ENCODE measurements around the gene EFCAB8.

The EFCAB8 gene

GRCh38 chr20:32984196-32984595 is 125.5 kb downstream of the EFCAB8 start:
- in situ Hi-C loops (cut with MboI; ENCODE audit: low sequenced_read_pairs), result no loop called here

GRCh38 chr20:32984631-32985354 is 126.1 kb downstream of the EFCAB8 start:
- in situ Hi-C loops (cut with MboI; ENCODE audit: low sequenced_read_pairs), result no loop called here

- in situ Hi-C loops (cut with MboI; ENCODE audit: low sequenced_read_pairs), result no loop called here
Measured at GRCh38 chr20:32985596-32985995, 126.9 kb downstream of the EFCAB8 start.

GRCh38 chr20:32986331-32986966 is 127.7 kb downstream of the EFCAB8 start:
- in situ Hi-C loops (cut with MboI; ENCODE audit: low sequenced_read_pairs), result no loop called here

- in situ Hi-C loops (cut with MboI; ENCODE audit: low sequenced_read_pairs), result no loop called here
Measured at GRCh38 chr20:32987044-32987825, 128.5 kb downstream of the EFCAB8 start.

GRCh38 chr20:32988008-32988407 is 129.3 kb downstream of the EFCAB8 start:
- in situ Hi-C loops (cut with MboI; ENCODE audit: low sequenced_read_pairs), result no loop called here

DNA sequence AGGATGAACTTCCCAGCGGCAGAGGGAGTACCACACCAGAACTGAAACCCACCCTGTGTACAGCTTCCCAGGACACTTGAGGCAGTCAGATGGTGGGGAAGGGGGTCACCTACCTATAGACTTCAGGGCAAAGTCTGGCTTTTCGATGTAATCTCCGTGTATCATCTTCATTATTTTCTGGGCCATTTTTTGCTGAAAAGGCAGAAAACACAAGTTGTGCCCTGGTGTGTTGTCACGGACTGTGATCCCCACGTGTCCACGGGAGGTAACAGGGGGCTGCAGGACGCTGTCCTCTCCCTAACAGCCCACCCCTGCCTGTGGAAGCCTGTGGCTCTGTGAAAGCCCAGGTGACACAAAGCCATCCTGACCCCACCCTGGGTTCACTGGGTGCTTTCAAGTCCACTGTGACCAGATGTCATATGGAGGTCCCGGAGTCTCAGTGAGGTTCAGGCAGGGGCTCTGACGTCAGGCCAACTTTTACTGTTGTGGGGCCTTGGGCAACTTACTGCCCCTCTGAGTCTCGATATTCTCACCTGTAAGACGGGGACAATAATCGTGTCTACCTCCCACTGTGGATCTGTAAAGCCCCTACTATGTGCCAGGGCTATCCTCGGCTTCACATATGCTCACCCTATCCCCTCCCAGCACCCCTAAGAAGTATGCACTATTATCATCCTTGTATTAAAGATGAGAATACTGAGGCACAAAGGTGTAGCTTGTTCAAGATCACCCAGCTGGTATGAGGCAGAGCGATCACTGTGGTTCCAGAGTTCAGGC is 131.0 kb downstream of the EFCAB8 start:
- in situ Hi-C loops (cut with MboI; ENCODE audit: low sequenced_read_pairs), result no loop called here

DNA sequence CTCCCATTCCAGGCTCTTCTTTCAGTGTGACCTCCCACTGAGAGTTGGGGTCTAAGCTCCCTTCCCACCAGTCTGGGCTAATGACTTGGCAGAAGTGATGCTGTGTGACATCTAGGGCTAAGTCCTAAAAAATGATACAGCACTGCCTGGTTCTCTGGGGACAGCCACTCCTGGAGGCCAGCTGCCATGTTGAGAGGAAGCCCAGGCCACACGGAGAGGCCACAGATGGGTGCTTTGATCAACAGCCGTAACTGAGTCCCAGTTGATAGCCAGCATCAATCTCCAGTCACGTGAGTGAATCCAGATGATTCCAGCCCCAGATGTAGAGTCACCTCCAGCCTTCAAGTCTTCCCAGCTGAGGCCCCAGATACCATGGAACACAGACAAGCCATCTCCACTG is 131.7 kb downstream of the EFCAB8 start:
- in situ Hi-C loops (cut with MboI; ENCODE audit: low sequenced_read_pairs), result no loop called here

DNA sequence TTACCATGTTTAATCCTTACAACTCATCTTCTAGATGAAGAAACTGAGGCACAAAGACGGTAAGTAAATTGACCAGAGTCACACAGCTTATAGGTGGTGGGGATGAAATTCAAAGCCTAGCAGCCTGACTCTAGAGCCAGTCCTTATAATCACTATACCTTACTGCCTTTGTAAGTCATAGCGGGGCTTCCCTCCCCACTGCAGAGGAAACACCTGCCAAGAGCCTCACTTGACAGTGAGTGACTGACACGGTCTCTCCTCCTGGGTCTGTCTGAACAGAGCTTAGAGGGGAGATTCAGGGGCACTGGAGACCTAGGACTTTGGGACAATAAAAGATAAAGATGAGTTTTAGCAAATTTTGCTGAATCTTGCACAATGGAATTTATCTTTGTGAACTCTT is 132.7 kb downstream of the EFCAB8 start:
- in situ Hi-C loops (cut with MboI; ENCODE audit: low sequenced_read_pairs), result no loop called here

DNA sequence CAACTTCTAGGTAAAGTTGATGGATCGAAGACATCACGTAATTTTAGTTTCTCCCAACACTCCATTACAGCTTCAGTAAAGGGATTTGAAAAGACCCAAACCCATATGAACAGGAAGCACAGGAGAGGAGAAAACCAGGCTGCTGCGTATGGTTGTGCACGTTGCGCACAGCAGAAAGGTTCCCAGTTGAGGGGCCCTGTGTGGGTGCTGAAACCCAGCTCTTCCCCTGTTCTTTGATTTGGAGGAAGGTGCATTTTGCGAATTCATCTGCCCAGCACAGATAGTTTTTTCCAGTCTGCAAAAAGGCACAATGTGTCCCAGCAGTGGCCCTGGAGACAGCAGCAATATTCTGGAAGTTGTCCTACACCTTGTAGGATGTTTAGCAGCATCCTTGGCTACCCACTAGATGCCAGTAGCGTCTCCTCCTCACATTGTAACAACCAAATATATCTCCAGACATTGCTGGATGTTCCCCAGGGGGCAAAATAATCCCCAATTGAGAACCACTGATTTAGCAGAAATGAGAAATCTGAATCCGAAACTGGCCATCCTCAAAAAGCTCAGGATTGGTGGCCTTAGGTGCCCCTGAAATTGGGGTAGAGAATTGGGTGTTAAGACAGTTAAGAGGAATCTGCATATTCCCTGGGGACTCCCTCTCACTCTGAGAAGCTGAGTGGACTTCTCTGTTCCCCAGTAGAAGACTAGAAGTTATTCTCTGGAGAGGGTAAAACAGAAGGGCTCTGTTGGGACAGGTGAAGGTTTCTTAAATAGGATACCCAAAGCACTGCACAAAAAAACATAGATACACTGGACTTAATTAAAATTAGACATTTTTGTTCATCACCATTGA is 133.3 kb downstream of the EFCAB8 start:
- in situ Hi-C loops (cut with MboI; ENCODE audit: low sequenced_read_pairs), result no loop called here

DNA sequence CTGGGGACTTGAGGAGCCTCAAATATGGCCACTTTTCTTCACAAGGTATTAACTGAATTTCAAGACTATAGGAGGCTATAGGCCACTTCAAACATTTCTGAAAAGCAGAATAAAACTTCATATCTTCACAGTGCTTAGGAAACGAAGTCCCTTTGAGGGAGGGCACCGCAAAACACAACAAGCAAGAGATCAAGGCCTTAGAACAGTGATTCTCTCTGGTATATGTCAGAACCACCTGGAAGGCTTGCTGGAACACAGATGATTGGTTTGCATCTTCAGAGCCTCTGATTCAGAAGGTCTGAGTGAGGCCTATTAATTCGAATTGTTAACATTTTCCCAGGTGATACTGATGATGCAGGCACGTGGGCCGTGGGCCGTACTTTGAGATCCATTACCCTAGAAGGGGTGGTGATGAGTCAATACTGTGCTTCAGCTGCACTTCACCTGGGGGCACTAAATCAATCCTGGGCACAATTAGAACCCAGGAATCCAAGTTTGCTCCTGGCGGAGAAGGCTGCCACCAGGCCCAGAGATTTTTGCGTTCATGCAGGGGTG is 134.8 kb downstream of the EFCAB8 start:
- in situ Hi-C loops (cut with MboI; ENCODE audit: low sequenced_read_pairs), result no loop called here

GRCh38 chr20:32995802-32996201 is 137.1 kb downstream of the EFCAB8 start:
- in situ Hi-C loops (cut with MboI; ENCODE audit: low sequenced_read_pairs), result no loop called here

GRCh38 chr20:32997431-32997830 is 138.7 kb downstream of the EFCAB8 start:
- in situ Hi-C loops (cut with MboI; ENCODE audit: low sequenced_read_pairs), result no loop called here

DNA sequence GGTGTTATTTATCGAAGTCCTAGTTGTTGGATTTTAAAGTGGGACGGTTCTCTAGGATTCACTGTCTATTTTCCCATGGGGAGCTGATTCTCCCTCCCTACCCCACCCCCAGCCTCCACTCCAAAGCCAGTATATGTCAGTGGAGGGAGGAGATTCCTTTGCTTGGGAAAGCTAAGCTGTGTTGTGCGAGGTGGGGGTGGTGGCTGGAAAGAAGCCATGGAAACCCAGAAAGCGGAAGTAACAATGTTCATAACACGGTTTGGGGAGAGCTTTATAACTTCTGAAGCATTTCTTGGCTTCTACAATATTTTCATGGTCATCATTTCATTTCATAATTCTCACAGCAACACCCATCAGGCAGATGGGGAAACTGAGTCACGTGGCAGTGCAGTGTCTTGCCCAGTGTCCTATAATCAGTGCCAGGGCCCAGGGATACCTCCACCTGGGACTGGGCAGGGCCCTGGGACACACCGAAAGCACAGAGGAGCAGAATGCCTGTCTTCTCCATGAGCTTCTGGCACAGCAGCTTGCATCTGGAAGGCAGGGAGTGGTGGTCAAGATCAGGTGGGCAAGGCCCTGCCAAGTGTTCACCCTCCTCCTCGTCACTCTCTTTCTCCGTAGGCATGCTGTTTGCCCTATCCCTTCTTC is 141.0 kb downstream of the EFCAB8 start:
- in situ Hi-C loops (cut with MboI; ENCODE audit: low sequenced_read_pairs), result loop anchor here (25.0 kb wide), 1 partner anchor 212 kb away; no protein-coding TSS in a partner anchor

GRCh38 chr20:33000802-33001466 is 142.2 kb downstream of the EFCAB8 start:
- in situ Hi-C loops (cut with MboI; ENCODE audit: low sequenced_read_pairs), result loop anchor here (25.0 kb wide), 1 partner anchor 214 kb away; no protein-coding TSS in a partner anchor

- in situ Hi-C loops (cut with MboI; ENCODE audit: low sequenced_read_pairs), result loop anchor here (25.0 kb wide), 1 partner anchor 215 kb away; no protein-coding TSS in a partner anchor
Measured at GRCh38 chr20:33002087-33002808, 143.5 kb downstream of the EFCAB8 start.

- in situ Hi-C loops (cut with MboI; ENCODE audit: low sequenced_read_pairs), result loop anchor here (25.0 kb wide), 1 partner anchor 217 kb away; no protein-coding TSS in a partner anchor
Measured at GRCh38 chr20:33004141-33004751, 145.5 kb downstream of the EFCAB8 start, which contains the start of gene SUN5. TSS of gene SUN5 (minus strand) at chr20:33004433. CDS start at chr20:33004340, 93 bp downstream.

All from HL-60/S4 (cell line).